ENCODE data around the gene NDST3.

NDST3 gene

GRCh38 chr4:118034053-118034785, at the start of gene NDST3:
NDST3 (plus strand) TSS chr4:118034486; CDS start chr4:118053911, 19,425 bp downstream.
- DNase-seq (ENCODE audit: low read depth in 4 of 4, low spot score in 1 of 4), result no peak

- DNase-seq (ENCODE audit: low read depth in 4 of 4, low spot score in 1 of 4), result no peak
These were observed 48.0 kb upstream of the NDST3 start for GRCh38 chr4:117986321-117986720.

GRCh38 chr4:117987464-117987863, 46.8 kb upstream of the NDST3 start:
- DNase-seq (ENCODE audit: low read depth in 4 of 4, low spot score in 1 of 4), result no peak

- no peak for DNase-seq (ENCODE audit: low read depth in 4 of 4, low spot score in 1 of 4)
These were observed 37.4 kb upstream of the NDST3 start for GRCh38 chr4:117996891-117997290.

GRCh38 chr4:118004088-118004487, 30.2 kb upstream of the NDST3 start:
- DNase-seq (ENCODE audit: low read depth in 4 of 4, low spot score in 1 of 4), result no peak

- DNase-seq (ENCODE audit: low read depth in 4 of 4, low spot score in 1 of 4), result no peak
These were observed 28.4 kb upstream of the NDST3 start for GRCh38 chr4:118005883-118006282.

GRCh38 chr4:118012142-118012541, 22.1 kb upstream of the NDST3 start:
- DNase-seq (ENCODE audit: low read depth in 4 of 4, low spot score in 1 of 4), result no peak

DNA sequence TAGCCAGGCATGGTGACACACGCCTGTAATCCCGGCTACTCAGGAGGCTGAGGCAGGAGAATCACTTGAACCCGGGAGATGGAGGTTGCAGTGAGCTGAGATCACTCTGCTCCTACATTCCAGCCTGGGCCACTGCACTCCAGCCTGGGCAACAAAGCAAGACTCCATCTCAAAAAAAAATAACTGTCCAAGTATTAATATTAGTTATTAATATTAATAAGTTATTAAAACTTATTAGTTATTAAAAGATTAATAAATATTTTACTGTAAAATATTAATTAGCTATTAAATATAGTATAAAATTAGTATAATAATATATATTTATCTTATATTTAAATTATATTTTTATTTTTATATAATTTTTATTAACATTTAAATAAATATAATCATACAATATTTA, 19.5 kb upstream of the NDST3 start:
- no peak for DNase-seq (ENCODE audit: low read depth in 4 of 4, low spot score in 1 of 4)

DNA sequence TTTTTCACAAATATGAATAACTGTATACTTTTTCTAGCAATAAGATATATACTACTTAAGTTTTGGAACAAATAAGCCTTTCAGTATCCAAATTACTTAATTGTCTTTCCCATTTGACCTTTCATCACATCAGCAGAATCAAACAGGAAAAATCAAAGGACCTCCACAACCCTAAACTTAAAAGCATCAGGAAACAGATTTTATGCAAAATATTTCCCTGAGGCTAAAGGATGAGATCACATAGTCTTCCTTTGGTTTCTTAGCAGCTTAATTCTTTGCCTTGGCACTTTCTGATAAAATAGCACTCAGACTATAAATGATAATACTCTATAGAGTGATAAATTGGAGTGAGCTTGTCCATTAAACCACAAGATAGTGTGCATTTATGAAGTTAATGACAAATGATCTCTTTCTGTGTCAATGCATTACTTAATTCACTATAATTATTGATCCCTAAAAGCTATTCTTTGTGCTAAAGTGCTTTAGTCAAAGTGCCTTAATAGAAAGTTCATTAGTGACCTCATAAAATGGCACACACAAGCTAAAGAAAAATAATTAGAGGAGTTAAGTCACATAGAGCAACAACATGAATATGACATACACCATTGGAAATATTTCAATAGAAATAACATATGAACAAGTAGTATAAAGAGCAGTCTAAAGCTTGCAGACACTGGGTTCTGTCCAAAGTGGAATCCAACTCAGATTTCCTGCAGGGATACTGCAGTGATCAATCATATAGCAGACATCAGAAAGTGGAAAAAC, 15.7 kb upstream of the NDST3 start:
- no peak for DNase-seq (ENCODE audit: low read depth in 4 of 4, low spot score in 1 of 4)

- no peak for DNase-seq (ENCODE audit: low read depth in 4 of 4, low spot score in 1 of 4)
These were observed 7.5 kb upstream of the NDST3 start for GRCh38 chr4:118026806-118027205.

DNA sequence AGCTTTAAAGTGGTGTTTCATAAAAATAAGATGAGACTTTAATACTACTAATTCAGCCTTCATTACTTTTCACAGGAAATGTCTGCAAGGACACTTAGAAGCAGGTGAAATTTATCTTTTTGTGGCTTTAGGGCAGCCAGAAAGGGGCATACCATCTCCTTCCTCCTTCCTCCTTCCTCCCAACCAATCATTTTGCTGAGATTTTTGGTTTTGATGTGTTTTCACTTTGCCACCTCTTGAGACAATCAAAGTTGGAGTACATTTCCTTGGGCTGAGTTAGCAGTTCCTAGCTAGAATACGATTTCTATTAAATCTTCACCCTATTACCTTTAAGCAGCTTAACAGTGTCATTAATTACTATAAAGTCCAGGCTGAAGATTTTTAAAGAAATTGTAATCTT, 5.1 kb upstream of the NDST3 start:
- DNase-seq (ENCODE audit: low read depth in 4 of 4, low spot score in 1 of 4), result no peak

DNA sequence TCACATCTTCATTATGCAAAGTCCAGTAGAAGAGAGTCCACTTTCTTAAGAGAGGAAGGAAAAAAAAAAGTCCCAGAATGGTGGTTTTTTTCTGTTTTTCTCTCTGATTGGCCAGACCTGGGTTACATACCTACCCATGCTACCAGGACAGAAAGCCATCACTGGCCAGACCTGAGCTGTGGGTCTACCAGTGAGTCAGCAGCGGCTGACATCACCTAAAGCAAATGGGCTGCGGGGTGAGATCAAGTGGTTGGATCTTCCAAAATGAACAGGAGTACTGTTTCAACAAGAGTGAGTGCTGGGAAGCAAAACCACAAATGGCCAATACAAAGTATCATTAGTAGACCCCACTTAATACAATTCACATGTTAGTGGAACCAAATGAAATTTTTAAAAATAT, 1.6 kb upstream of the NDST3 start:
- DNase-seq (ENCODE audit: low read depth in 4 of 4, low spot score in 1 of 4), result no peak

GRCh38 chr4:118033148-118034052, 886 bp upstream of the NDST3 start:
- DNase-seq (ENCODE audit: low read depth in 4 of 4, low spot score in 1 of 4), result no peak

GRCh38 chr4:118035309-118035708, 1.0 kb downstream of the NDST3 start:
- DNase-seq (ENCODE audit: low read depth in 4 of 4, low spot score in 1 of 4), result no peak

DNA sequence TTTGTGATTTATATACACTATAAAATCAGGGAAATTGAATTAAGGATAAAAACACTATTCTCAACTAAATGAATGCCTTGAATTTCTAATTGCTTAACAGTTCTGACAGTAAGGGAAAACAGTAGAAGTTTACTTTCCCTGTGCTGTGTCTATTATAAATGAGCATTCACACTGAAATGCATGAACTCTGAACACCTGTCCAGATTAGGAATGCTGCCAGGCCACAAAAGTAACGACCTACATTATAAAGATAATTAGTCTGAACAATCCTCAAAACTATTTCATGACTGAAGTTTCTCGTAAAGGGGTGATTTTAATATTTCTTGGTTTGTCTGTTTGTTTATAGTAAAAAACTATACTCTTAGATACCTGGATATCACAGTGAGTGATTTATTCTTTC, 2.0 kb downstream of the NDST3 start:
- no peak for DNase-seq (ENCODE audit: low read depth in 4 of 4, low spot score in 1 of 4)

DNA sequence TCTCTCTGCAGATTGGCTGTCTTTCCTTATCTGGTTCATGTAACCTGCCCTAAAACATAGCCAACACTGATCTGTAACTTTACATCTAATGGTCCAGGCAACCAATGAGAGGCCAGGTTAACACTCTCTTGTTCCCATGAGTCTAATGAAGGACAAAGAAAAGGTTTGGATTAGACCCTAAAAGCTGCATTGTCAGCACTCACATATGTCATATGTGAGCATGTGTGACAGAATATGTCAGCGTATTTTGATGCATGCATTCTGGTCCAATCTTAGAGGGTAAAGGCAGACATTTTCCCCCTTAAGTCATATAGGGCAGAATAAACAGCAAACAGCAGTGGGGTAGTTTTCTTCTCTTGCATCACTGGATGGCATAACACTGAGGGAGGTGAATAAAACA, 3.7 kb downstream of the NDST3 start:
- DNase-seq (ENCODE audit: low read depth in 4 of 4, low spot score in 1 of 4), result no peak

- DNase-seq (ENCODE audit: low read depth in 4 of 4, low spot score in 1 of 4), result no peak
These were observed 12.0 kb downstream of the NDST3 start for GRCh38 chr4:118046323-118046722.

DNA sequence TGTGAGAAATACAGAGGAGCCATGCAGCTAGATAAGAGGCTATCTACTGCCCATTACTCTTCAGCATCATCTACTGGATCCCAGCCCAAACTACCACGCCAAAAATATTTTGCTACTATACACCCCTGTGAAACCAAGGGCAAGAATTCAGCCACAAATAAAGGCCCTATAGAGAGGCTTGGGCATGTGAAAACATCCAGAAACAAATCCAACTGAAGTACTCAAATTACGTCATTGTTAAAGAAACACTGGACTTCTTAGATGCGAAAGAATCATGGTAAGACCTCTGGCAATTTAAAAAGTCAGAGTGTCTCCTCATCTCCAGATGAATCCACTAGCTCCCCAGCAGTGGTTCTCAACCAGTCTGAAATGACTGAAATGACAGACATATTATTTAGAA, 12.8 kb downstream of the NDST3 start:
- no peak for DNase-seq (ENCODE audit: low read depth in 4 of 4, low spot score in 1 of 4)

- no peak for DNase-seq (ENCODE audit: low read depth in 4 of 4, low spot score in 1 of 4)
These were observed 24.7 kb downstream of the NDST3 start for GRCh38 chr4:118058955-118059354.

DNA sequence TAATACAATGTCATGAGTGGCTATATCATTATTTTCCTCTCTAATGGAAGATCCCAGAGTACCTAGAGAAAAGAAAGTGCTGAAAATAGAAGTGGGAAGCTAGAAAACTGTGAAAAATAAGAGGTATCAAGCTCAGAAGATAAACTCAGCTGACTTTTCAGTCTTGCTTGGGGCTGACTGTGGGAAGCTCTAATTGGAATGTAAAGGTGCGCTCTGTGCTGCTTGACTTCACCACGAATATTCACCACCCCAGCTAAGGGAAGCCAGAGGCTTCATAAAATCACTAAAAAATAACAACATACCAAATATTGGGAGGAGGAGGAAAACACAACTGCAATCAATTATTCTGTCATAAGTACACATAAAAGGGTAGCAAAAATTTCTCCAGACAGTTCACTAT, 25.1 kb downstream of the NDST3 start:
- DNase-seq (ENCODE audit: low read depth in 4 of 4, low spot score in 1 of 4), result no peak

- DNase-seq (ENCODE audit: low read depth in 4 of 4, low spot score in 1 of 4), result no peak
These were observed 42.9 kb downstream of the NDST3 start for GRCh38 chr4:118076958-118077766.

Measured in stimulated activated CD4-positive, alpha-beta T cell treated with anti-CD3 and anti-CD28 coated beads, Interleukin-1b, Interleukin-23, amount 100 ng/mL, for 24 hours (primary cell).